Activated CD4-positive, CD25-positive, alpha-beta regulatory T cell treated with anti-CD3 and anti-CD28 coated beads, Interleukin-2, amount 50 U/mL, for 16 hours (primary cell): Measurements from ENCODE around the gene GCGR.

Experiments
- DNase-seq: peaks from one replicate; pipeline ENCODE4 v3.0.0-alpha.2; 2020; ENCODE audit warnings: low read depth, low spot score

Gene GCGR

DNA sequence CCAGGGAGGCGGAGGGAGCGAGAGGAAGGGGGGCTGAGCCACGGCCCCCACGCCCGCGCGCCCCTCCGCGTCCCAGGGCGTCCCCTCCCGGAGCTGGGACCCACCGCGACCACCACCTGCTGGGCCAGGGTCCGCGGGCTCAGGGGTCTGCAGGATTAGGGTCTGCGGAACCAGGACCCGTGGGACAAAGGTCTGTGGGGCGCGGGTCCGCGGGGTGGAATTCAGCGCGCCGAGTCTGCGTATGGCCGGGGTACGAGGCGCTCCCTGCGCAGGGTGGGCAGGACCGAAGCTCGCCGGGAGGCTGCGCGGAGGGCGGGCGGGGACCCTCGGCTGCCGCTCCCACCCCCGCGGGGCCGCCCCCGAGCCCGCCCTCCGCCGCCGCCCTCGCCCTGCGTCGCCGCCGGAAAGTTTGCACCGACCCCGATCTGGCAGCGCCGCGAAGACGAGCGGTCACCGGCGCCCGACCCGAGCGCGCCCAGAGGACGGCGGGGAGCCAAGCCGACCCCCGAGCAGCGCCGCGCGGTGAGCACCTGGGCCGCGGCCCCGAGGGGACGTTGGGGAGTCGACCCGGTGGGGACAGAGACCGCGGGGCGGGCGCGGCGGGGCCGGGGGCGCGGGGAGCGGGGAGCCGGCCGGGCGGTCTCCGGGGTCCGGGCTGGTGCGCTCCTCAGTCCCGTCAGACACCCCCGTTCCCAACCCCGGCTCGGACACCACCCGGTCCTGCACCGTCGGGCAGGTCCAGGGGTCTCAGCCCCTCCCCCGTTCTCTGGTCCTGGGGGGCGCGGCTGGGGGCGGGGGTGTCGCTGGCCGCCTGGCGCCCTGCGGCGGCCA is at the start of gene GCGR:
Gene GCGR, plus strand, starts transcription at position 423 of the 831 bp plus-strand sequence. CDS start 4,869 bp downstream, outside the sequence.
- no peak for DNase-seq

DNA sequence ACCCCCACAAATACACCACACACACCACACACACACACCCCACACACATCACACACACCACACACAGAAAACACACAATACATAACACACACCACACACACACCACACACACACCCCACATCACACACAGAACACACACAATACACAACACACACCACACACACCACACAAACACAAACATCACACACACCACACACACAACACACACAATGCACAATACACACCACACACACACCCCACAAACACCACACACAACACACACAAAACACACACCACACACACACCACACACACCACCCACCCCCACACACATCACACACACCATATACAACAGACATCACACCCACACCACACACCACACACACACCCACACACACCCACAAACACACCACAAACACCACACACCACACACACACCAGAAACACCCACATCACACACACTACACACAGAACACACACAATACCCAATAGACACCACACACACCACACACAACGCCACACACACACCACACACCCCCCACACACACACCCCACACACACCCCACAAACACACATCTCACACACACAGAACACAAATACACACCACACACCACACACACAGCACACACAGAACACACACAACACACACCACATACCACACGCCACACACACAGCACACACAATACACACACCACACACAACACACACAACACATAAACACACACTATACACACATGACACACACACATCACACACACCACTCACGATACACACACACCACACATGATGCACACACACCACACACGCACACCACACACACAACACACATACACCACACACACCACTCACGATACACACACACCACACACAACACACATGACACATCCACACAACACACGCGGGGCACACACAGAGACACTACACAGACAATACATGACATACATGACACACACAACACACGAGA is 11.0 kb upstream of the GCGR start:
- DNase-seq = no peak

DNA sequence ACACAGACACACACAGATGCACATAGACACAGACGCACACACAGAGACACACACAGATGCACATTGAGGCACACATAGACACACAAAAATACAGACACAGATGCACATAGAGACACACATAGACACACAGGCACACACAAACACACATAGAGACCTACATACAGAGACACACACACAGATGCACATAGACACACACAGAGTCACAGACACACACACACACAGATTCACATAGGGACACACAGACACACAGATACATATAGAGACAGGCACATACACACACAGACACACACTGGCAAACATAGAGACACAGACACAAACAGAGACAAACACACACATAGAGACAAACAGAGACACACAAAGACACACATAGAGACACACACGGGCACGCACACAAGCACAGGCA is 9.9 kb upstream of the GCGR start:
- no peak for DNase-seq

DNA sequence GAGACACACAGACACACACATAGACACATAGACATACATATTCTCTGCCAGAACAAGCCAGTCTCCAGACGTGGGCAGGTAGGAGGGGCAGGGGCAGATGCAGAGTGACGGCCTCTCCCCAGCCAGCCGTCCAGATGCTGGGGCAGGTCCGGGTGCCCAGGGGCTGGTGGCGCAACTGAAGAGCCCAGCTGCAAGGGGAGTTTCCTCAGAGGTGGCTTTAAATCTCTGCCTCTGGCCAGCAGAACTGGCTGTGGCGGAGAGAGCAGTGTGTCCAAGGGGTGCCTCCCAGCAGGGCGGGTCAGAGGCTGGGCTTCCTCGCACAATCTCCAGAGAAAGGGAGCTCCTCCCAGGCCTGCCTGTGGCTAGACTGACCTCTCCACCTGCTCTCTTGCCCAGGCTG is 9.4 kb upstream of the GCGR start:
- DNase-seq = no peak

DNA sequence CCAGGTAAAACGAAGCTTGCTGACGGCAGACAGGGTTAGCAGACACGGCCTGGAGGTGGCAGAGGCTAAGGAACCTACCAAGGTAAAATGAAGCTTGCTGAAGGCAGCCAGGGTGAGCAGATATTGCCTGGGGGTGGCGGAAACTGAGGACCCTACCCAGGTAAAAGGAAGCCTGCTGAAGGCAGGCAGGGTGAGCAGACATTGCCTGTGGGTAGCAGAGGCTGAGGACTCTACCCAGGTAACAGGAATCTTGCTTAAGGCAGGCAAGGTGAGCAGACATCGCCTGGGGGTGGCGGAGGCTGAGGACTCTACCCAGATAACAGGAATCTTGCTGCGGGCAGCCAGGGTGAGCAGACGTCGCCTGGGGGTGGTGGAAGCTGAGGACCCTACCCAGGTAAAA is 2.6 kb upstream of the GCGR start:
- no peak for DNase-seq

DNA sequence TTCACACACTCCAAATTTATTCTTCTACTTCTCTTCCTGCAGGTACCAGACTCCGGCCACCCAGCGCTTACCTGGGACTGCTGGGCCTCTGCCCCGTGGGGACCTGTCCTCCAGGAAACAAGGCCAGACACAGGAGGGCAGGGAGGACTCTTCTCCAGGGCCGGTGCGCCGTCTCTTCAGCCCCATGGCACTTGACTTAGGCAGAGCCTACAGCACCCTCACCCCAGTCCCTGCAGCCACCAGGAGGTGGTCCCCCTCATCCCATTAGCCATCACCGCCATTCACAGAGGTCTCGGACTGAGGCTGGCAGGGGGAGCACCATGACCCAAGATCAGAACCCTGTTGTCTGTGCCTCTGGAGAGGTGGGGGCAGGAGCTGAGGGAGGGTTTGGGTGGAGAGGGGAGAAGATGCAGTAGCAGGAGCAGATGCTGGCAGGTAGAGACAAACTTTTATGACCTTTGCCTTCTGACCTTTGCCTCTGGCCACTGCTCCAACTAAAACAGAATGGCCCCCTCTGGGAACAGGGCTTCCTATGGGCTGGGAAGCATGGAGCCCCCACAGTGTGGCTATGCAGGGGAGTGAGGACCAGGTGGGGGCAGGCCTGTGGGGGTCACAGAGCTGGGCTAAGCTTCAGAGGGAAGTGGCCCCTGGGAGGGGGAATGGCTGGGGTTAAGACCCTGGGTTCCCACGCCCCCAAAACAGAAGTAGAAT is 1.7 kb upstream of the GCGR start:
- DNase-seq = no peak

DNA sequence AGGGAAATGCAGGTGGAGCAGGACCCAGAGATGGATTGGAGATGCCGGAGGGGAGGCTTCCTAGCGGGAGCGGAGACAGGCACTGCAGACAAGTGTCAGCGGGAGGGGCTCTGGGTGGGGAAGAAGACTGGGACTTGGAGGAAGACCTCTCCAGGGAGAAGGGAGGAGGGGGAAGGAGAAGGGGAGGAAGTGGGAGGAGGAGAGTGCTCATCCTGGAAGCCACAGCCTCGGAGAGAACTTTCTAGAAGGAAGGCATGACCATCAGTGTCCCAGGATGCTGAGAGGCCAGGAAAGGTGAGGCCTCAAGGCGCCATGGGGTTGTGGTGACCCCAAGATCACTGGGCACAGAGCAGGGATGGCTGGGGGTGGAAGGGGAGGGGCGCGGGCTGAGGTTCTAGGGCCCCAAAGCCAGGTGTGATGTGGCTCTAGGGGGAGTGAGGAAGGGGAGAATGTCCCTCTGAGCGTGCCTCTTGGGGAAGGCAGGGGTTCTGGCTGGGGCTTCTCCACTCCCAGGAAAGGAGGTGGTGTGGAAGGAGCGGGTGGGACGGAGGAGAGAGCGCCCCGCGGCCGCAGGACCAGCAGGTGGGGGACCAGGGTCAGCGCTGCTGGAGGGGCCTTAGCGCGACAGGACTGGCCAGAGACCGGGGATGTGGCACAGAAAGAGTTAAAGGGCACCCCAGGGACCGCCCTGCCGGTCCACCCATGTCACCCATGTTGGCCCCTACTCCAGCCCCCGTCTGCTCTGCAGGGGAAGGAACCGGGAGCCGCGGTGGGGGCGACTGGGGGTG is 900 bp upstream of the GCGR start:
- DNase-seq = no peak

DNA sequence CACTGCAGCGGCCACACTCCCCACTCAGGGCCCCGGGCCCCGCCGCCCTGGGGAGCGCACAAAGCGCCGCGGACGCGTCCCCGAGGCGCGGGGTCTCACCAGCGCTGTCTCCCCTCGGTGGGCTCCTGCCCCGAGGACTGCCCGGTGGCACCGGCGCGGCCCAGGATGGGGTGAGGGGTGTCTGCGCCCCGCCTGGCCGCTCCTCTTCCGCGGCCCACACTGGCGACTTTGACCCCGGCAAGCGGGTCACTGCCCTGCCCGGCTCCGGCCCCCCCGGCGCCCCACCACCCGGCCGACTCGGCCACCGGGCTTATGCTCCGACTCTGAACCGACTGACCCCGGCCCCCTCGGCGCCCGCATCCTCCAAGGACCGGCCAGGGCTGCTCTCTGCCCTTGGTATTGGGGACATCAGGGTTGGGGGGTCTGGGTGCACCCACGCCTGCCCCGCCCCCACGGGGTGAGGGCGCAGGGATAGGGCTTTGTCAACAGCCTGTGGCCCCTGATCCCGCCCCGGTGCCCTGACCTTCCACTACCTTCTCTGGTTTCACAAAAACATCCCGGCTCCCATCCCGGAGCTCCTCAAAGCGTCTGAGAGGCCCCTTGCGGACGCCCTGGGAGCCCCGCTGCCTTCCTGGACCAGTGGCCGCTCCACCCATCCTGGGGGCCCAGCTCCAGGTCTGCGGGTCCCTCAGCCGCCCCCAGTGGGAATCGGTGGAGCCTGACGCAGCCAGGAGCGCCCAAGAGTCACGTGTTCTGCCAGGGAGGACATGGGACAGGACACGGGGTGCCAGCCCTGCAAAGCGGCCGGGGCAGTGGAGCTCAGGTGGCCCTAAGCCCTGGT is 829 bp downstream of the GCGR start:
- no peak for DNase-seq

DNA sequence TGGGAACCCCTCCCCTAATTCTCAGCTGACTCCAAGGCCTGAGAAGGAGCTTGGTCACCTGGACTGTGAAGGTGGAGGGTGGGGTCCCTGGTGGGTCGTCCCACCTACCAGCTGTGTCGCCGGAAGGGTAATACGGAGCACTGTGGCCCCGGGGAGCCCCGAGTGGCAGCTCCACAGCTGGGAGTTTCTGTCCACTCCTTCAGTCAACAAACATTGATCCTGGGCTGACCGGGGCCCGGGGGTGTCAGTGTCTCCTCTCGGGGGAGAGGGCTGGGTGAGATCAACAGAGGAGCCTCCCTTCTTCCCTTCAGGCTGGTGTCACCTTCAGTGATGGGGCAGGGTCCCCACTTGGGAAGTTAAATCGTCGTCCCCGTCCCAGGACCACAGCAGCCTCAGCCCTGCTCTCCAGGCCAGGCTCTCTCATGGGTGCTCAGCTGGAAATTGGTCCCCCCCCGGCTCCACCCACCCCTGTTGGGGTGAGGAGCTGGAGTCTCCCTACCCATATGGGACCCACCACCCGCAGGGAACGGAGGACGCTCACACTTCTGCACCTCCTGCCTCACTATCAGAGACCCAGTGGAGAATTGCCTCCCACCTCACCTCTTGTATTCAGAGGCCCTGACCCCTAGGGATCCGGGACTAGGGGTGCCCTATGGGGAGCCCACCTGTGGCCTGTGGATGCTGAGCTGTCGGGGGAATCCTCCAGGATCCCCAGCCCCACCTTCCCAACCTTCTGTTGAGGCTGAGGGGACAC is 1.9 kb downstream of the GCGR start:
- DNase-seq = no peak

DNA sequence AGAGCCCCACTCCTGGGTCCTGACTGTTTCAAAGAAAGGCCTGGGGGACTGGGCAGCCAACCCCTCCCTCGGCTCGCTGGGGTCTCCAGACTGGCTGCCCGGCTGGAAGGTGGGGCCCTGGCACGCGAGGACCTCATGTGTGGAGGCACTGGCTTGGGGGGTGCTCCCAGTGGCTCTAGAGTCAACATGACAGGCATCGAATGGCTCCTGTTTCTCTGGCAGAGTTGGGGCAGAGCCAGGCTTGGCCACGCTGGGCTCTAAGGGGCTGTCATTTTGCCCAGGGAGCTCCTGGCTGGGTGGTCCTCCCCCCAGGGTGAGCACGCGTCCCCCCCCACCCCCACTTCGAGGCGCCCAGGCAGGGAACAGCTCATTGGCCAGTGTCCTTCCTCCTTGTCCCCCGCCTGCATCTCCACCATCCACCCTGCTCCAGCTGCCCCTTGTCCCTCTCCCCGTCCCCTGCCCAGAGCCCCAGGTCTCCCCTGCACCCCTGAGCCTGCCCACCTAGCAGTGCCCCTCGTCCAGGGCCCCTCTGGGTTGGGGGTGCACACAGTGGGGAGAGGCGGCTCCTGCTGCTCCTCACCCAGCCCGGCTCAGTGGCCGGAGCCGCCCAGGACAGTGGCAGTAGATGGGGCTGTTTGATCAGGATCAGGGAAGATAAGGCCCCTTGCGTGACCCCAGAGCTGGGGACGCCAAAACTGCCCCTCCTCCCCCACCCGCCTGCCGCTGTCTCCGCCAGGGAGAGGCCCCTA is 2.7 kb downstream of the GCGR start:
- DNase-seq = no peak

DNA sequence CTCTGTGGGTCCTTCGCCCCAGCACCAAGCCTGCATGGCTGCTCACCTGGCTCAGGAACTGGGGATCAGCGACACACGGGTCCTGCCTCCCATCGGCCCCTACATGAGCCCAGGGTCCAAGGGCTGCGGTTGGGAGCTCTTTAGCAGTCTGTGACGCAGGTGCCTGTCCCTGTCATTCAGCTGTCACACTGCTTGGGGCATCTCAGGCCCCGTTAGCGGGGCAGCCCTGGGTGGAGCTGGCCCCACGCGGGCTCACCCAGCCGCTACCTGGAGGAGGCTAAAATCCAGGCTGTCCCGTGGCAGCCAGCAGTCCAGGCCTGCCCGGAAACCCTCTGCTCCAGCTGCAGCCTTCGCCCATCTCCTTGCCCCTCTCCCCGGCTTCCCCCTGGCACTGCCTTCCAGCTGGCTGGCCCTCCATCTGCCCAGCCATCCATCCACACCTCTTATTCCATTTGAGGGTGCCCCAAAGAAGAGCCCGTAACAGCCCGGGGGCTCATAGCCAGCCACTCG is 3.3 kb downstream of the GCGR start:
- DNase-seq = no peak

DNA sequence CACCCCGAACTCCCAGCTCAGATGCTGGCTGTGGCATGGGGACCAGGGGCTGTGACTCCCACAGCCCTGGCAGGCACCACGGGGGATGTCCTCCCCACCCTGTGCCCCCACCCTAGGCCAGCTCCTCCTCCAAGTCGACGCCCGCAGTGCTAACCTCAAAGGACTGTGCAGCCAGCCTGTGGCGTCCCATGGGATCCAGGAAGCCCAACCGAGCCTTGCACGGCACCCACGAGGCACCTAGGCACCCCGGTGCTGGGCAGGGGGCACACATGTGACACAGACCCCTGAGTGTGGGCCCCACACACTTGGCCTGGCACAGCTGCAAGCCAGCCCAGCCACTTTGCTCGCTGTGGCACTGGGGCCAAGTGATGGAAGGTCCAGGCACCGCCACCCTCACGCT is 3.9 kb downstream of the GCGR start:
- DNase-seq = no peak

DNA sequence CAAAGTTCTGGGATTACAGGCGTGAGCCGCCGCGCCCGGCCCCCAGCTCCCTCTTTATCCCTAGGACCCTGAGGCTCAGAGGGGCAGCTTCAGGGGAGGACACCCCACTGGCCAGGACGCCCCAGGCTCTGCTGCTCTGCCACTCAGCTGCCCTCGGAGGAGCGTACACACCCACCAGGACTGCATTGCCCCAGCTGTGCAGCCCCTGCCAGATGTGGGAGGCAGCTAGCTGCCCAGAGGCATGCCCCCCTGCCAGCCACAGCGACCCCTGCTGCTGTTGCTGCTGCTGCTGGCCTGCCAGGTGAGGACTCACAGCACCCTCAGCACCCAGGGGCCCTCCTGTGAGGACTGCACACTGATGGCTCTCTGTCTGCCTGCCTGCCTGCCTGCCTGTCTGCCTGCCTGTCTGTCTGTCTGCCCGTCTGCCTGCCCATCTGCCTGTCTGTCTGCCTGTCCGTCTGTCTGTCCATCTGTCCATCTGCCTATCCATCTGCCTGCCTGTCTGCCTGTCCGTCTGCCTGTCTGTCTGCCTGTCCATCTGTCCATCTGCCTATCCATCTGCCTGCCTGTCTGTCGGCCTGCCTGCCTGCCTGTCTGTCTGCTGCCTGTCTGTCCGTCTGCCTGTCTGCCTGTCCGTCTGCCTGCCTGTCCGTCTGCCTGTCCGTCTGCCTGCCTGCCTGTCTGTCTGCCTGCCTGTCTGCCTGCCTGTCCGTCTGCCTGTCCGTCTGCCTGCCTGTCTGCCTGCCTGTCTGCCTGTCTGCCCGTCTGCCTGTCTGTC is 5.0 kb downstream of the GCGR start:
- no peak for DNase-seq

DNA sequence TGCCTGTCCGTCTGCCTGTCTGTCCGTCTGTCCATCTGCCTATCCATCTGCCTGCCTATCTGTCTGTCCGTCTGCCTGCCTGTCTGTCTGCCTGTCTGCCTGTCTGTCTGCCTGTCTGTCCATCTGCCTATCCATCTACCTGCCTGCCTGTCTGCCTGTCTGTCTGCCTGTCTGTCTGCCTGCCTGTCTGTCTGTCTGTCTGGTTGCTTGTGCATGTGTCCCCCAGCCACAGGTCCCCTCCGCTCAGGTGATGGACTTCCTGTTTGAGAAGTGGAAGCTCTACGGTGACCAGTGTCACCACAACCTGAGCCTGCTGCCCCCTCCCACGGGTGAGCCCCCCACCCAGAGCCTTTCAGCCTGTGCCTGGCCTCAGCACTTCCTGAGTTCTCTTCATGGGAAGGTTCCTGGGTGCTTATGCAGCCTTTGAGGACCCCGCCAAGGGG is 5.6 kb downstream of the GCGR start:
- no peak for DNase-seq

DNA sequence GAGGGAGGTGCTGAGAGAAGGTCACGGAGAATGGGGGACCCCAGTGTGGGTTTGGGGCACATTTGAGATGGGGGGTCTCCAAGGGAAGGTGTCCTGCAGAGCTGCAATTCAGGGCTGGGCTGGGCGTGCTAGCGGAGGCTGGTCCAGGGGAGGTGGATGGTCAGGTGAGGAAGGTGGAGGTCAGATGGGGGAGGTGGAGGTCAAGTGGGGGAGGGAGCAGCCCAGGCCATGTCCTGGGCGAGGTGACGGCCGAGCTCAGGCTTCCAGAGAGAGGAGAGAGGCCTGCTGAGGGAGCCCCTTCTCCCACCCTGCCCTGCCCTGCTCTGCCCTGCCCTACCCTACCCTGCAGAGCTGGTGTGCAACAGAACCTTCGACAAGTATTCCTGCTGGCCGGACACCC is 6.5 kb downstream of the GCGR start:
- no peak for DNase-seq

DNA sequence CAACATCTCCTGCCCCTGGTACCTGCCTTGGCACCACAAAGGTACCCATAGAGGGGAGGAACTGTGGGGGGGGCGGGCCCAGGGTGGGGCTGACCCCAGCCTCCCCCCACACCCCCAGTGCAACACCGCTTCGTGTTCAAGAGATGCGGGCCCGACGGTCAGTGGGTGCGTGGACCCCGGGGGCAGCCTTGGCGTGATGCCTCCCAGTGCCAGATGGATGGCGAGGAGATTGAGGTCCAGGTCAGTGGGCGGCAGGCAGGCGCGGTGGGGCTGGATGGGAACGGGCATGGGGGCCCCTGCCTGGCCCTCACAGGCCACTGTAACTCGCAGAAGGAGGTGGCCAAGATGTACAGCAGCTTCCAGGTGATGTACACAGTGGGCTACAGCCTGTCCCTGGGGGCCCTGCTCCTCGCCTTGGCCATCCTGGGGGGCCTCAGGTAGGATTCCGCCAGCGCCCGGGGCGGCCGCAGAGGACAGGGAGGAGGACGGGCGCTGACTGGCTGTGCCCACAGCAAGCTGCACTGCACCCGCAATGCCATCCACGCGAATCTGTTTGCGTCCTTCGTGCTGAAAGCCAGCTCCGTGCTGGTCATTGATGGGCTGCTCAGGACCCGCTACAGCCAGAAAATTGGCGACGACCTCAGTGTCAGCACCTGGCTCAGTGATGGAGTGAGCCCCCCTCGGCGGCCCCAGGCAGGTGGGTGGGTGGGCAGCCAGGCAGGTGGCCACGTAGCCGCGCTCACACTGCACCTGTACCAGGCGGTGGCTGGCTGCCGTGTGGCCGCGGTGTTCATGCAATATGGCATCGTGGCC is 7.1 kb downstream of the GCGR start:
- no peak for DNase-seq
